GM10847 (cell line): Measurements from ENCODE around the gene GPAT3.

Source experiments
- POLR2A ChIP-seq: IDR thresholded peaks from 2 replicates; pipeline ENCODE4 v1.6.1; 2011; ENCODE audit not compliant: insufficient read length; ENCODE audit errors: extremely low read depth

Gene GPAT3

DNA sequence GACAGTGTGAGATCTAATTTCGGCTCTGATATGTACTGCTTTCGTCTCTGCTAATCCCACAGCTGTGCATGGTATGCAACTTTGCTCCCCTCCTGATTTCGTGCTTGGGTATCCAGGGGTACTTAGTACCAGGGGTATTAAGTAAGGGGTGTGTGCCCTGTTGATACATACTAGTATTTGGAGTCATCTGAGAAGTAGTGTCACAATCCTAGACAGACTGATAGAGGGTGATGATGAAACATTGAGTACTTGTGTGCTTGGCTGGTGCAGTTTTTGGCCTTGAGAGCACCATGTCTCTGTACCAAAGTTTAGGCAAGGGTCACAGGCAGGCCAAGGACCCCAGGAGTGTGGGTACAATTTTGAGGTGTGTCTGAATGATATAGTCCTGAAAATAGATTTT lies 10.9 kb downstream of the GPAT3 start:
- TF ChIP-seq POLR2A, result no peak

DNA sequence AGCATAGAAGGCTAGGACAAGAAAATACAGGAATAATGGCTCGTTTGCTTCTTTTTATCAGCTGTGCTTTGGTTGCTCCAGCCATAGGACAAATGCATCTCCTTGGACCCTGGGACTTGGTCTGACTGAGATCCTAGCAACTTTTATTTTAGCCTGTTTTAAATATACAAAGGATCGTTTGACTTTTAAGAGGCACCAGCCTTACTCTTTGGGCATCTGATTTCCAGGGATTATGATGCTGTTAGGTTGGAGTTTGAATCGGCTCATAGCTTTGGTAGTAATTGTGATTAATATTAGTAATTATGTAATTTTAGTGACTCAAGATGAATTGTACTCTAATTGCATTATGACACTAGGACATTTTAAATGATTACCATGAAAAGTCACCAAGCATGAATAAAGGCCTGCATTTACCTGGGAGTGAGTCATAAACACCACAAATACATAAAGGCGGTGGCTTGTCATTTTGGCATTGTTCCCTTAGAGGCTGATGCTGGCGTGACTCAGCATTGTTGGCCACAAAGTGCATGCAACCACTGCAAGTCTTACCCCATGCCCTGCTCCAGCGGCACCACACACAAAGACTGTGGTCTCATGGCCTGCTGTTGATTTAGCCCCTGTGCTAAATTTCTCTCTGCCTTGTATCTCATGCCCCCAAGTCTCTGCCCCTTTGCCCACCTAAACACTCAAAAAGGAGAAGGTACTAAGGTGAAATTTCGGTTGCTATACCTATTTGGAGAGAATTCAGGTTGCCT lies 12.4 kb downstream of the GPAT3 start:
- TF ChIP-seq POLR2A, result no peak

DNA sequence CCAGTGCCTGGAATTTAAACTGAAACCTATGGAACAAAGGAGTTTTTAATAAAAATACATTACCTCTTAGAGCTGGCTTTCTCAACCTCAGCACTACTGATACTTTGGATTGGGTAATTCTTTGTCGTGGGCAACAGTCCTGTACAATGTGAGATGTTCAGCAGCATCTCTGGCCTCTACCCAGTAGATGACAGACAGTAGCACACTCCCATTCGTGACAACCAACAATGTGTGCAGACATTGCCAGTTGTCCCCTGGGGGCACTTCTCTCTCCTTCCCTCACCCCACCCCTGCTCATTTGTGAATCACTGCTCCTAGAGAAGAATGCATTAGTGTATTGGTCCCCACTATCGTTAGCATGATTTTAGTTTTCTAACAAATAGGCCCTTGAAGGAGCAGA lies 16.2 kb downstream of the GPAT3 start:
- TF ChIP-seq POLR2A, result no peak

DNA sequence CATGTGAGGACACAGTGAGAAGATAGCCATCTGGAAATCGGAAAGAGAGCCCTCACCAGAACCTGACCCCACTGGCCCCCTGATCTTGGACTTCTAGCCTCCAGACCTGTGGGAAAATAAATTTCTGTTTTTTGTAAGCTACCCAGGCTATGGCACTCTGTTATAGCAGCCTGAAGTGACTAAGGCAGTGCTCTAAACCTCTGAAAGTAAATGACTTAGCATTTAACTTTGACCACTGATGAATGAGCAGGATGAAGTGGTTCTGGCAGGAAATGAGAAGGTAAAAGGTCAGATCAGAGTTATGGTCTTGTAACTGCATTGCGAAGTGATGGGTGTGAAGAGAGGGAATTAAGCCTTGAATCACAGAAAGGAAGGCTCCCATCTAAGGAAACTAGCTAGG lies 17.0 kb downstream of the GPAT3 start:
- no peak for TF ChIP-seq POLR2A

DNA sequence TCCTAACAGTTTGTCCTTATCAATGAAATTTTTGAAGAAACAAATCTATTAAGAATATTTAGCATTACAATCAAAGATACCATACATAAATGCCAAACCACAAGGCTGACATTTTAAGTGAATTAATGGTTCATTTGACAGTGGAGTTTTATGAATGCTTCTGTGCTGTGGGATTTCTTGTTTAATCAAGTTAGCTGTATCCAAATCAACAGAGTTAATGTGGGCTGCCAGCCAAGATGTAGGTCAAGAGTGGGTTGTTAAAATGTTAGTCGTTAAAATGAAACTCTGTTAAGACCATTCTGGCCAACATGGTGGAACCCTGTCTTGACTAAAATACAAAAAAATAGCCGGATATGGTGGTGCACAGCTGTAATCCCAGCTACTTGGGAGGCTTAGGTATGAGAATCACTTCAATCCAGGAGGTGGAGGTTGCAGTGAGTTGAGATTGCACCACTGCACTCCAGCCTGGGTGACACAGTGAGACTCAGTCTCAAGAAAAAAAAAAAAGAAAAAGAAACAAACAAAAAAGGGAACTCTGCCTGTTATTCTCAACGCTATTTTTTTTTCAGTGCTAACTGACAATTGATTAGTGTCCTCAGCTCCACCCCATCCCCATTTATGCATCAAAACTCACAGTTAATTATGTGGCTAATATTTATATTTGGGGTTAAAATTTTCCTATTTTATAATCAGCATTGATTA lies 20.2 kb downstream of the GPAT3 start:
- TF ChIP-seq POLR2A, result no peak

DNA sequence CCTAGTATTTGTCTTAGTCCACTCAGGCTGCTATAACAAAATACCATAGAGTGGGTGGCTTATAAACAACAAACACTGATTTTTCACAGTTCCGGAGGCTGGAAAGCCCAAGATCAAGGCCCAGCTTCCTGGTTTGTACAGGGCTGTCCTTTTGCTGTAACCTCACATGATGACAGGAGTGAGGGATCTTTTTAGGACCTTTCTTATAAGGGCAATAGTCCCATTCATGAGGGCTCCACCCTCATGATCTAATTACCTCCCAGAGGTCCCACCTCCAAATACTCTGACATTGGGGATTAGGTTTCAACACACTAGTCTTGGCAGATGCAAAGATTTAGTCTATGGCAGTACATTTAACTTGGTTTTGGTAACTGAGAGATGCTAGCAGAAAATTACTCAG lies 20.9 kb downstream of the GPAT3 start:
- no peak for TF ChIP-seq POLR2A

DNA sequence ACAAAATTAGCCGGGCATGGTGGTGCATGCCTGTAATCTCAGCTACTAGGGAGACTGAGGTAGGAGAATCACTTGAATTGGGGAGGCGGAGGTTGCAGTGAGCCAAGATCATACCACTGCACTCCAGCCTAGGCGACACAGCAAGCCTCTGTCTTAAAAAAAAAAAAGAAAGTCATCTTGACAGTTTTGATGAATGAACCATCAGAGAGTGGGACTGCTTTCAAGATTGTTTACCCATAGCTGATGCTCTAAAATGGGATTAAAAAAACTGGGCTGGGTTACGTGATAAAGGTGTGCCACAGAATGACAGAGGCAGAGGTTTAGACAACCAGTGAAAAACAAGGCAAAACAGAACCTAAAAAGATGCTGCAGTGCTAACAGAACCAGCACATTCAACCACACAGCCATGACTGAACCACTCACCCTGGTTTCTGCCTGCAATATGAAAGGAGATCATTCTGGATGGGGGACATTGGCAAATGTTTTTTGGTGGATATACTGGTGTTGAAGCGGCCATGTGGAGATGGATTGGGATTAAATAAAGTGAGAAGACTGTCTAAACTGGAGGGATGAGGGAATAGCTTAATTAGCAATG lies 22.2 kb downstream of the GPAT3 start:
- no peak for TF ChIP-seq POLR2A

DNA sequence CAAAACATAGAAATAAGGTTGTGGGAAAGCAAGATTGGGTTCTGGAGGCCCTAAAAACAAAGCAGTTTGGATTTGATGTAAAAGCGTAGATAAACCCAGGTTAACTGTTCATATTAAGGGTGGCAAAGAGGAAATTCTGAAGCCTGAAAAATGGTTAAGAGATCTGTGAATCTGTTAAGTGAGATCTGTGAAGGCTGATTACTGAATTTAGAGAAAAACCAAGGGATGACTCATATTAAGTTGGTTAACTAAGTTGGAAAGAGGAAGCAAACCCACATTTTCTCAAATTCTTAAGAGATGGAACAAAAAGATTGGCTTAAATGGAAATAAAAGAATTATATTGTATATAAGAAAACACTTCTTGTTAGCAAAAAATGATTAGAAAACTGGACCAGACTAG lies 22.8 kb downstream of the GPAT3 start:
- no peak for TF ChIP-seq POLR2A

DNA sequence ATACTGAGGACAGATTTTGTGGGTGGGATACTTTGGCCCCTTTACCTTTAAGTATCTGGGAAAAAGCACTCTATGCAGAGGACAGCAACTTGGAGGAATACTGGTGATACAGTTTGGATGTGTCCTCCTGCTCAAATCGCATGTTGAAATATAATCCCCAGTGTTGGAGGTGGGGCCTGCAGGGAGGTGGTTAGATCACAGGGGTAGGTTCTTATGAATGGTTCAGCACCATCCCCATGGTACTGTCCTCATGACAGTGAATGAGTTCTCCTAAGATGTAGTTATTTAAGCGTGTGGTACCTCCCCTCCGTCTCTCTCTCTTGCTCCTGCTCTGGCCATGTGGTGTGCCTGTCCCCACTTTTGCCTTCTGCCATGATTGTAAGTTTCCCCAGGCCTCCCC lies 24.6 kb downstream of the GPAT3 start:
- TF ChIP-seq POLR2A, result no peak

DNA sequence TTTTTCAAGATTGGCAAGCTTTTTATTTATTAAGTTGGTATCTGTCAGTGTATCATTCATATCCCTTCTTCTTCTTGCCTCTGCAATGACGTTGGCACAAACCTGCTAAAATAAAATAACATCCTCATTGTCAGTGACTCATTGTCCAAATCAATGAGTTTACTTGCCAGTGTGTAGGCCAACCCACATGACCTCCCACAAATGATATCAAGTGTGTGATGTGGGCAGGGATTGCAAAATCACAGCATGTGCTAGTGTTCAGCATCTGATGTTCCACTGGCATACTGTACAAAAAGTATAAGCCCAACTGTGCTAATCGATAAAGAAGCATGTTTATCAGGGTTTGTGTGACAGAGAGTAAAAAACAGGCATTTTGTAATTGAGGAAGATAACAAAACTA lies 25.5 kb downstream of the GPAT3 start:
- TF ChIP-seq POLR2A, result no peak

DNA sequence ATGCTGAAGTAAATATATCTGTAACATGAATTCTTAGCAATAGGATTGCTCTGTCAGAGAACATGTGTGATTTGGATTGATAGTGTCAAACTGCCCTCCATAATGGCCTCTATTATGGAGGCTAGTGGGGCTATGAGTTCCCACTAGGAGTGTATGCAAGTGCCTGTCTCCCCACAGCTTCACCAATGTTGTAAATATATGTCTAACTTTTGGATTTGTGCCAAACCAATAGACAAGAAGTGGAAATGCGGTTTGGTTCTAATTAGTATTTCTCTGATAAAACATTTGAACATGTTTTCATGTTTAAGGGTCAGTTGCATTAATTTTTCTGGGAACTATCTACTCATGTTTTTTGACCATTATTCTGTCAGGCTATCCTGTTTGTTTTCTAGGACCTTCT lies 28.1 kb downstream of the GPAT3 start:
- TF ChIP-seq POLR2A, result no peak

DNA sequence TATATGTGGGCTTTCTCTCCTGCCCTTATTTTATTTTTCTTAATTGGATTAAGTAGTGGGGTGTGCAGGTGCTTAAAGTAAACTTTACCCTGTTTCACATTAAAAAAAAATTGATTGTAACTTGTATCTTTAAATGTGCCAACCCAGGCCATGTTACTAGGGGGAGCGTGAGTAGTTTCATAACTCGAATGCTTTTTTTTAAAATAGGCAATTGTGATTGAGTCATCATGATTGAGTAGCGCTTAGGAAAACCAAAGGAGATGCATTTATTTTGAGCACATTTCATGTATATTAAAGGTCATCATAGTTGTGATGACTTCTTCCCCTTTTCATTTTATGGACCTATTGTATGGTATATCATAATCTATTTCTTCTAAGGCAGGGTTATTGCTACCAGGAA lies 32.2 kb downstream of the GPAT3 start:
- TF ChIP-seq POLR2A, result no peak

DNA sequence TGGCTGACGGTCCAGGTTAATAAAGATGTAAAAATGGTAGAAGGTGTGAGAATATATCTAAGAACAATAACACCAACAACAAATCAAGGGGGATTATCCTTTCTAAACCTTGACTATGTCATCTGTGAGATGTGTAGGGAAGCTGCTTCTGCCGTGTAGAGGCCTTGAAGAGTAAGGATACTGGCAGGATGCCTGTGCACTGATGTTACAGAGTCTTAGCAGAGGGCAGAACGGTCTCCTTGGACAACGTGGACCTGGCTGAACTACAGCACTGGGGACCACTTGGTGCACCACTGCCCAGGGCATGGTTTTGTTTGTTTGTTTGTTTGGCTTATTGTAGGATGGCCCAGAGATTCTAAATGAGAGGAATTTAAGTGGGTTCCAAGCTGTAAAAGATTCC lies 33.5 kb downstream of the GPAT3 start:
- TF ChIP-seq POLR2A, result no peak

DNA sequence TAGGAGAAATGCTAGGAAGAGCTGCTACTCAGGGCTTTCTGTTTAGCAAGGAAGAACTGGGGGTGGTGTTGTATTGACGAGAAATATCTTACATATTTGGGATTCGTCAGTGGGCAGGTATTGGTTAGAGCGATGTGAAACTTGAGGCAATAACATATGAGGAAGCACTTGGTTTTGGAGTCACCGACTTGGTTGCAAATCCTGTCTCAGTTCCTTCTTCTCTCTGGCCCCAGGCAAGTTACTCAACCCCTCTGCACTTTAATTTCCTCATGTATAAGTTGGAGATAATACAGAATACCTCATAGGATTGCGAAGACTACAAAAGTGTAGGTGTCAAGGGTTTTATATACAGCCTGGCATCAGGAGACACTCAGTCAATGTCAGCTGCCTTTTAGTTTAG lies 34.1 kb downstream of the GPAT3 start:
- no peak for TF ChIP-seq POLR2A

DNA sequence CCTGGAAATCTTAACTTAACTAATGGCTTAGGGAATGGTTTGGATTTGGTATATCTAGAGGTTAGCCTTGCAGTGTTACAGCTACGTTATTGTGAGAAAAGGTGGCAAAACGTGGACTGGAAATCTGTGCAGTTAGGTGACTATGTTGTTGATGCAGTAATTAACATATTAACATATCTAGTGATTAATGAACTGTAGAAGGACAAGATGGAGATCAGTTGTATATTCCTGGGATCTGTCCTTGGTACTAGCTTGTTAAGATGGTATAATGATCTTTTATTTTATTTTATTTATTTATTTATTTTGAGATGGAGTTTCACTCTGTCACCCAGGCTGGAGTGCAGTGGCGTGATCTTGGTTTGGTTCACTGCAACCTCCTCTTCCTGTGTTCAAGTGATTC lies 36.9 kb downstream of the GPAT3 start:
- TF ChIP-seq POLR2A, result no peak

DNA sequence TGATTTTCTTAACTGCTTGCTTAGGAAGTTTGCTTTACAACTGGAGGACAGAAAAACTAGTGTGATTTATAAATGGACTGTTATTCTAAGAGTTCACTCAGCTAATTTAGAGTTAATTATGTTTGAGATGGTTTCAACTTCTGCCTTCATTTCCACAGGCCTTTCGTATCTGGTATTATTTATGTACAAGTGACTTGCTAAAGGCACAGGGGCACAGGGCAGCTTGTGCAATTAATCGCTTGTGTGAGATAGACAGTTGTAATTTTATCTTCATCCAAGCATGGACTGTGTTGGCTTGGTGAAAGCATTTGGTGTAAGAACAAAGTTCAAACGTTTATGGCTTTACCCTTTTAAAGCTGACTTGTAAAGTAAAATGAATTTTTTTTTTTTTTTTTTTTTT lies 38.3 kb downstream of the GPAT3 start:
- TF ChIP-seq POLR2A, result no peak
